ENCODE measurements around the gene YBEY.

GRCh38 chr21:46265736-46266525, 20.2 kb upstream of the YBEY start:
- TF ChIP-seq SUZ12 (IDR thresholded peaks at IDR 0.05; ENCODE audit: extremely low read depth, insufficient read depth, insufficient read length) (no peak), YY1 (IDR thresholded peaks at IDR 0.05; ENCODE audit: insufficient read depth, insufficient read length) (no peak)

Data from NT2/D1 (cell line).